HG02852 (cell line): Measurements from ENCODE around the gene KRTAP10-6.
"Not testable (repeated sequence)": the region's sequence is repeated elsewhere in the genome, so short reads cannot be mapped to it uniquely, and the experiment has no call there.

Source experiments
- ATAC-seq: cut with Tn5 transposase; IDR thresholded peaks from one replicate; pipeline ENCODE4 v1.9.1; 2021; ENCODE audit warnings: mild to moderate bottlenecking, moderate library complexity; ENCODE audit not compliant: unreplicated experiment

Gene KRTAP10-6

DNA sequence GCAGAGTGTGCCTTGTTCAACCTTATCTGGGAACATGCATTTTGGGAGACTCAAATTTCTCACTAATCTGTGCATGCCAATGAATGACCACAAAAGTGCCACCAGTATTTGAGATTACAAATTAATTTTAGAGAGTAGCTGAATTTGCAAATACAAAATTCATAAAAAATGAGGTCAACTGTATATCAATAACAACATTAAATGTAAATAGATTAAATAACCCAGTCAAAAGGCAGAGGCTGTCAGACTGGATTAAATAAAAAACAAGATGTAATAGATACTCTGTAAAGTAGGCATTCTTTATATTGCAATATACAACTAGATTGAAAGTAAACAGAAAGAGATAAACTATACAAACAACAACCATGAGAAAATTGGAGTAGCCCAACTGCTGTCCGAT lies 28.2 kb downstream of the KRTAP10-6 start:
- no peak for ATAC-seq

GRCh38 chr21:44558695-44559094 lies 33.6 kb downstream of the KRTAP10-6 start, which contains the start of gene KRTAP10-3:
TSS of gene KRTAP10-3 (minus strand) at chr21:44558795. CDS start at chr21:44558715, 80 bp downstream.
- ATAC-seq: no peak

- not testable (repeated sequence) for ATAC-seq
Observed at GRCh38 chr21:44558329-44558675, 34.0 kb downstream of the KRTAP10-6 start.

- no peak for ATAC-seq
Observed at GRCh38 chr21:44557491-44558328, 34.6 kb downstream of the KRTAP10-6 start.

- no peak for ATAC-seq
Observed at GRCh38 chr21:44556879-44557278, 35.4 kb downstream of the KRTAP10-6 start.

- no peak for ATAC-seq
Observed at GRCh38 chr21:44555200-44555875, 37.0 kb downstream of the KRTAP10-6 start.

GRCh38 chr21:44552681-44553080 lies 39.6 kb downstream of the KRTAP10-6 start:
- ATAC-seq: no peak

- no peak for ATAC-seq
Observed at GRCh38 chr21:44552136-44552535, 40.2 kb downstream of the KRTAP10-6 start.

- no peak for ATAC-seq
Observed at GRCh38 chr21:44551340-44551961, 40.9 kb downstream of the KRTAP10-6 start, which contains the start of gene KRTAP10-2. TSS of gene KRTAP10-2 (minus strand) at chr21:44551505. CDS start at chr21:44551458, 47 bp downstream.

DNA sequence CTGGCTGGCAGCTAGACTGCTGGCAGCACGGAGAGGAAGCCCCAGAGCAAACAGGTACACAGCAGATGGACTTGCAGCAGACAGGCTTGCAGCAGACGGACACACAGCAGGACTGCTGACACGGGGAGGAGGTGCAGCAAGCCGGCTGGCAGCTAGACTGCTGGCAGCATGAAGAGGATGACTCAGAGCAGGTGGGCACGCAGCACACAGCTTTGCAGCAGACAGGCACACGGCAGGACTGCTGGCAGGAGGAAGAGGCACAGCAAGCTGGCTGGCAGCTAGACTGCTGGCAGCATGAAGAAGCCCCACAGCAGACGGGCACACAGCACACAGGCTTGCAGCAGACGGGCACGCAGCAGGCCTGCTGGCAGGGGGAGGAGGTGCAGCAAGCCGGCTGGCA lies 41.5 kb downstream of the KRTAP10-6 start:
- ATAC-seq: no peak

- not testable (repeated sequence) for ATAC-seq
Observed at GRCh38 chr21:44550285-44550684, 42.0 kb downstream of the KRTAP10-6 start.

- no peak for ATAC-seq
Observed at GRCh38 chr21:44549525-44550211, 42.6 kb downstream of the KRTAP10-6 start.

DNA sequence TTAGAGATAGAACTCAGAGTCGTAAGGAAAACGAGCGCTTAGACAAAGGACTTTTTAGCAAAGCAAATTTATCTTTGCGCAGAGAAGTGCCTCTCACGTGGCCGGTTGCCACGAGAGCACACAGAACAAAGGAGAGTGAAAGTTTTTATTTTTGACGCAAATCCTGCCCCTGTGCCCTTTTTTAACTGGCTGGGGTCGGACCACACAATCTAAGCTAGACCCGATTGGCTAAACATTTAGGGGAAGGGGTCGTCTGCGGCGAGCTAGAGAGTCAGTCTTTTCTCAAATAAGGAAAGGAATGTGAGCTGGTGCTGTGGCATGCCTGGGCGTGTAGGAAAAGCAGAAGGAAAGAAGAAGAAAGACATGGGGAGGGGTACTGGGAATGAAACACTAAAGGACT lies 43.4 kb downstream of the KRTAP10-6 start:
- ATAC-seq: no peak

GRCh38 chr21:44548381-44548780 lies 43.9 kb downstream of the KRTAP10-6 start:
- no peak for ATAC-seq

- ATAC-seq: no peak
Observed at GRCh38 chr21:44547656-44548331, 44.5 kb downstream of the KRTAP10-6 start.

- ATAC-seq: no peak
Observed at GRCh38 chr21:44544566-44544965, 47.7 kb downstream of the KRTAP10-6 start.

DNA sequence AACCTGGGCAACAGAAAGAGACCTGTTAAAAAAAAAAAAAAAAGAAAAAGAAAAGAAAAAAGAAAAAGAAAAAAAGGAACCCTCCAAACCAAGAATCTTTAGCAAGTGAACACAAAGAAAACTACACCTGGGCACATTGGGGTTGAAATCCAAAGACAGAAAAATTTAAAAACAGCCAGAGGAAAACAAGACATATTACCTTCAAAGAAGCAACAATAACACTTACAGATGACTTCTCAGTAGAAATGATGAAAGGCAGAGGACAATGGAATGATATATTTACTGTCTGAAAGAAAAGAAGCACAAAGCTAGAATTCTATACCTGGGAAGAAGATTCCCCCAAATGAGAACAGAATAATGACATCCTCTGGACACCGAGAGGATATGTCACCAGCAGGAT lies 49.6 kb downstream of the KRTAP10-6 start:
- no peak for ATAC-seq
